Dedifferentiated amniotic fluid mesenchymal stem cell (primary cell): Measurements from ENCODE around the gene EIF5.
"Not testable (repeated sequence)": the region's sequence is repeated elsewhere in the genome, so short reads cannot be mapped to it uniquely, and the experiment has no call there.

Experiments
- DNase-seq: peaks from one replicate; pipeline ENCODE4 v3.0.0-alpha.2; 2016; ENCODE audit errors: extremely low spot score

Gene EIF5

GRCh38 chr14:103336191-103336590 lies 2.2 kb downstream of the EIF5 start:
- DNase-seq, result no peak

GRCh38 chr14:103337794-103338193 lies 3.8 kb downstream of the EIF5 start:
- no peak for DNase-seq

GRCh38 chr14:103339561-103339960 lies 5.5 kb downstream of the EIF5 start:
- DNase-seq, result no peak

GRCh38 chr14:103340480-103341212 lies 6.6 kb downstream of the EIF5 start:
- no peak for DNase-seq

- DNase-seq, result no peak
These were observed 7.5 kb downstream of the EIF5 start for GRCh38 chr14:103341250-103342129.

- no peak for DNase-seq
These were observed 9.3 kb downstream of the EIF5 start for GRCh38 chr14:103343164-103343879.

GRCh38 chr14:103343905-103344797 lies 10.1 kb downstream of the EIF5 start:
- no peak for DNase-seq

GRCh38 chr14:103346286-103346685 lies 12.2 kb downstream of the EIF5 start:
- DNase-seq, result no peak

GRCh38 chr14:103347091-103347815 lies 13.2 kb downstream of the EIF5 start:
- DNase-seq, result no peak

GRCh38 chr14:103348154-103348553 lies 14.1 kb downstream of the EIF5 start:
- no peak for DNase-seq

GRCh38 chr14:103349982-103350381 lies 15.9 kb downstream of the EIF5 start:
- no peak for DNase-seq

GRCh38 chr14:103353362-103353761 lies 19.3 kb downstream of the EIF5 start:
- DNase-seq, result no peak

GRCh38 chr14:103354141-103354540 lies 20.1 kb downstream of the EIF5 start:
- DNase-seq, result no peak

GRCh38 chr14:103356024-103356682 lies 22.1 kb downstream of the EIF5 start:
- no peak for DNase-seq

- not testable (repeated sequence) for DNase-seq
These were observed 23.5 kb downstream of the EIF5 start for GRCh38 chr14:103357552-103357951.

- no peak for DNase-seq
These were observed 26.5 kb downstream of the EIF5 start for GRCh38 chr14:103360548-103360947.

GRCh38 chr14:103361867-103362266 lies 27.8 kb downstream of the EIF5 start:
- peak; percentile 88 for DNase-seq

- DNase-seq, result no peak
These were observed 28.7 kb downstream of the EIF5 start for GRCh38 chr14:103362780-103363179.

GRCh38 chr14:103366741-103367140 lies 32.7 kb downstream of the EIF5 start:
- DNase-seq, result no peak

- no peak for DNase-seq
These were observed 34.0 kb downstream of the EIF5 start for GRCh38 chr14:103367995-103368394.
